ENCODE data around the gene DSE.
A peak's percentile ranks its signal among the peaks of the same experiment; 100 is the strongest.

DSE gene

DNA sequence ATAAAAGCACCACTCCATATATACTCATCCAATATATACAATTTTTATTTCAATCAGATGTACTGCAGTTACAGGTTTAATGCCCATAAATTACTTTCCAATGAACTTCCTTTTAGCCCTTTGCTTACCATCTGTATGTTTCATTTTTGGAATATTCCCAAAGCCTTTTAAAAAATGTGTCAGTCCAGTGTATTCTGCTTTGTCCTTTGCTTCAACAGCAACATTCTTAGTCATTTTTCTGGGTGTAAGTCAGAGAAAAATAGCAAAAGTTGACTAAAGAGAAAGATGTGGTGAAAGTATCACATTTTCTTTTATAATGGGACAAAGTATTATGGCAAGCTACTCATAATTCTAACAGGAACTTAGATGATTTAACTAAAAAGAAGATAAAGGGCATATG is 15.2 kb downstream of the DSE start:
- no peak for DNase-seq
- intact Hi-C loops (cut with DNase I) = no loop called here

DNA sequence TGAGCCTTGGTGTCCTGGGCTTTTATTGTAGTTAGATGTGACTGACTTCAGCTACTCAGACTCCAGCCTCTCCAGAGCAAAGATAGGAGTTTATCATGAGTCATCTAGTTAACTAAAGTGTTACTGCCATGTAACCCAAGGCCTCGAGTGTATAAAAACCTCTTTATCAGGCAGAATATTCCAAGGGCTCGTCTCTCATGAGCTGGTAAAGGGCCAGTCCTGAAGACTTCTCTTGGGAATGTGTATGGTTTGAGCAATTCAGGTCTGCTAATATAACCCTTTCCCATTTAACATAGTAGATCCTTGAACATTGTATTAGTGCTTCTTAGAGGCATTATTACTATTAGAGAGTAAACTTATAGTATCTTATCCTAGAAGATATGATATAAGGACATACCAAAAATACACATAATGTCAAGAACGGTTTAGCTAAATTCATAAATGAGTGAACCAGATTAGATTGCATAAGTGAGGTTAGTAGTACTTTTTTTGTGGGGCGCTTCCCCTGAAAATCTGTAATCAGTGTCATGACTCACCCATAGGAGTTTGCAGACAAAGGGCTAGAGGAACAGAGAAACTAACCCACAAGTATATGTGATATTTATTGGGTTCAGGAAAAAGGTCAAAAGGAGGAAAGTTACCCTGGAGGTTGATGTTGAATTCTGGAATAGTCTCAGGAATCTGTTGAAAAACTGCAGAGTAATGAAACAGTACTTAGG is 16.0 kb downstream of the DSE start:
- intact Hi-C loops (cut with DNase I) = no loop called here
- no peak for DNase-seq

GRCh38 chr6:116387374-116387773 is 16.6 kb downstream of the DSE start:
- DNase-seq = peak in 1 of 10 donors; percentile 75
- intact Hi-C loops (cut with DNase I) = no loop called here

DNA sequence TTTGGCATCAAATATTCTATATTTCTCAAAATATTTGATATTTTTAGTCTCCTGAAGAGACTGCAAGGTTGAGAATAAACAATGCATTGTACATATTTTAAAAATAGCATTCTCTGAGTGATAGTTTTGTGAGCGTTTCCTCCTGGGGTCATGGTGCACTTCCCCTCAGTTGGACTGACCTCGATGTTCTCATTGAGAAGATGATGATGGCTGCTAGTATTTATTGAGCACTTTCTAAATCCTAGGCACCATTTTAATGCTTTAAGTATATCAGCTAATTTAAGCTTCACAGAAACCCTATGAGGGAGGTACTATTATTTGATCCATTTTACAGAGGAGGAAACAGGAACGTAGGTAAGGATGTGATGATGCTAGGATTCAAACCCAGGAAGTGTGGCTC is 18.2 kb downstream of the DSE start:
- no peak for DNase-seq
- intact Hi-C loops (cut with DNase I) = no loop called here

DNA sequence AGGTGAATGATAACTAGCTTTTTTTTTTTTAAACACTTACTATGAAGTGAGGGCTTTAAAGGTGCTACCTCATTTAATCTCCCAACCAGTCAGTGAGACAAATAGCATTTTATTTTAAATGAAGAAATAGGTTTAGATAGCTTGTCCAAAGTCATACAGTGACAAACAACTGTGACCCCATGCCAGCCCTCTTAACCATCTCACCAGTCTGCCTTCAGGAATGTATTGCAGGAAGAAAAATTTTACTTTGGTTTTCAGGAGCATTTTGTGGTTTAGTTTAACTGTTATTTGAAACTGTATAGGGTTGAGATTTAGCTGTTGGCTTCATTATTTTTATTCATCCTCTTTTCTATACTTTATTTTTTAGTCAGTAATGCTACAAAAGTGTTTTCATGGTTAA is 18.6 kb downstream of the DSE start:
- DNase-seq = no peak
- intact Hi-C loops (cut with DNase I) = no loop called here

DNA sequence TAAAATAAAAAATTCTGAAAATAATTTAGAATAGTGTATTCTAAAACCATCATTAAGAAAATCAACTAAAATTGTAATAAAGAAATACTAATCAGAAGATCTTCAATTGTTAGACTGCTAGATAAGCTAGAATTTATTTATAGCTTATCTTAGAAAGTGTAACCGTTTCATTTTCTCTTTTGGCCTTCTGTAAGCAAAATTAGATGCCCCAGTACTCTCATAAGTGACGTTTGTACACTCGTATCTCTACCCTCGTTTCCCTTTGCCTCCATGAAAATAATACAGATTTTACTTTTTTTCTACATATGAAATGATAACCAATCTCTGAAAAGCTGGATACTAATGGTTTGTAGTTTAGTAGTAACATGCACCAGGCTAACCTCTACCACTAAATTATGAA is 19.8 kb downstream of the DSE start:
- DNase-seq = no peak
- intact Hi-C loops (cut with DNase I) = no loop called here

- DNase-seq = no peak
- intact Hi-C loops (cut with DNase I) = no loop called here
These were observed 21.6 kb downstream of the DSE start for GRCh38 chr6:116392132-116393013.

GRCh38 chr6:116393430-116393829 is 22.7 kb downstream of the DSE start:
- intact Hi-C loops (cut with DNase I) = no loop called here
- DNase-seq = no peak

DNA sequence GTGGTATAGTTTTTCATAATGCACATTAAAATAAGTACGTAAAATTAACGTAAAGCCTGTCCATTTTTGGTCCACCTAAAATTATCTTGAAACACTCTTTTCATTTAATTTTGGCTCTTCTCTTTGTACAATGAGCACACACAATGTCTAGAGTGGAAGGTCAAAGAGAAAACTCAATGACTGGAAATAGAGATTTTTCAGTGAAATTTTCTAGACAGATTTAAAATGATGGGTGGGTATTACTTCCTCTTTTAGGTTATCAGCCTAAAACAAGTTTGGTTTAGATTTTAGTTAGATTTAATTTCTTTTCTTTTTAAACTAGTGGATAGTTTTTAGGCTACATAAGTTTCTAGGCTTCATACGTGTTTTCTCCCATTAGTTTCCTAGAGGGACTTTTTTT is 24.9 kb downstream of the DSE start:
- intact Hi-C loops (cut with DNase I) = no loop called here
- DNase-seq = no peak

GRCh38 chr6:116396441-116396840 is 25.7 kb downstream of the DSE start:
- no peak for DNase-seq
- intact Hi-C loops (cut with DNase I) = no loop called here

DNA sequence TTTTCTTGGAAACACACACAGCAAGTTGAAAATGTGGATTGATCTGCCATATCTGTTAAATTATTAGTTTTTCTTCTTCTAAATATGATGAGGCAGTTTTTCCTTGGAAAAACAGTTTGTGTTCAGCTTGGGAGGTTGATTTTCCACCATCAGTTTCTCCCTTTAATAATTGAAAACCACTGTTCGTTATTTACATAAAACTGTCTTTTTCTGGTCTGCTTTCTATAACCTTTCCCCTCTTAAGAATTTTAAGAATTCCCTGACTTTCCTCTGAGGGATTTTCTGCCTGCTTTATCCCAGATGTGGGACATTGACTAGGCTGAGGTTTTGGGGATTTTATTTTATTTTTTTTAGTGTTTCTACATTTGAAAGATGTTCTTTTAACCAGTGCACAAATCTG is 27.2 kb downstream of the DSE start:
- no peak for DNase-seq
- intact Hi-C loops (cut with DNase I) = no loop called here

DNA sequence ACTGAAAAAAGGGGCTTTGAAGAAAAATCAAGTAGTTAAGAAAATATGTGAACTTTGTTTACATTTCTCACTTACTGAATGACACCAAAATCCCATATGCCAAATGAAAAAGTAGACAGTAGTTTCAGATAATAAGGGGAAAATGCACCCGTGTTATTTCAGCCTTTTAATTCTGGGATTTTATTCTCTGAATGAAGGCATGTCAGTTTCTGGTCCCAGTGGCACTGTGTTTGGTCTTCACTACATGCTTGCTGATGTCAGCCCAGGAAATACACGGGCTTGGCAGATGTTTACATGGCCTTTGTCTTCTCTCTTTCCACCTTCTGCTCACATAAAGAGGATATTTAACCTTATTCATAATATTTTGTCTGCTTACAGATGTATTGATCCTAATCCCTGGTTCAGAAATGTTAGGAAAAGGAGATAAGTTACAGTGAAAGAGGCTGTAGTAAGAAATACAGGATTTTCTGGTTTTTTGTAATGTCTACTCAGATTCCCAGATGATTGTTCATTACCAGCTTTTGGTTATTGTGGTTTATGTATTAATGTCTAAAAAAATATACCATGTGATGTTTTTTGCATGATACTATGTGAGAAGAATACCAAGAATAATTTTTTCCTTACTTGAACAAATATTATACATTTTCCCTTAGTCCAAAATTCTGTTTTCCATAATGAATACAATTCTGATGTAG is 27.7 kb downstream of the DSE start:
- no peak for DNase-seq
- intact Hi-C loops (cut with DNase I) = no loop called here

GRCh38 chr6:116399287-116399686 is 28.5 kb downstream of the DSE start:
- intact Hi-C loops (cut with DNase I) = no loop called here
- DNase-seq = no peak

- intact Hi-C loops (cut with DNase I) = no loop called here
These were observed 29.6 kb downstream of the DSE start for GRCh38 chr6:116400328-116400727.

GRCh38 chr6:116402108-116402937 is 31.6 kb downstream of the DSE start:
- intact Hi-C loops (cut with DNase I) = no loop called here
- no peak for DNase-seq

More at GRCh38 chr6:116400328-116400727, 29.6 kb downstream of the DSE start:
- DNase-seq = no peak

- intact Hi-C loops (cut with DNase I) = no loop called here
- no peak for DNase-seq
These were observed 32.5 kb downstream of the DSE start for GRCh38 chr6:116403205-116403604.

- intact Hi-C loops (cut with DNase I) = no loop called here
- DNase-seq = no peak
These were observed 33.9 kb downstream of the DSE start for GRCh38 chr6:116404696-116405095.

DNA sequence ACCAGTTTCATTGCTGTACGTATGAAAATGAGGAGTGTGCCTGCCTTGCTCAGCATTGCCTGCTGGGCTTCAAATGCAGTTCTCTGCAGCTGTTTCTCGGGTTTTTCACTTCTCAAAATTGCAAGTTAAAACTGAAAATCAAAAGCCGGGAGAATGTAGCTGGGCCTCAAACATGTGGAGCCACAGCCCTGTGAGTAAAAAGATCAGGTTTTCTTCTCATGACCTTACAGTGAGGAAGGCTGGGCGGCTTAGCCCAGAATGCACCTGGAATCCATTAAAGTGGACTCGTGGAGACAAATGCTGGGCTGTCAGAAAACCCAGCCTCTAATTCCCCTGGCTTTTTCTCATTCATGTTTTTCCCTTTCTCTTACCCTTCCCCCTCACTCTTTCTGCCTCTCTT is 34.4 kb downstream of the DSE start:
- no peak for DNase-seq

DNA sequence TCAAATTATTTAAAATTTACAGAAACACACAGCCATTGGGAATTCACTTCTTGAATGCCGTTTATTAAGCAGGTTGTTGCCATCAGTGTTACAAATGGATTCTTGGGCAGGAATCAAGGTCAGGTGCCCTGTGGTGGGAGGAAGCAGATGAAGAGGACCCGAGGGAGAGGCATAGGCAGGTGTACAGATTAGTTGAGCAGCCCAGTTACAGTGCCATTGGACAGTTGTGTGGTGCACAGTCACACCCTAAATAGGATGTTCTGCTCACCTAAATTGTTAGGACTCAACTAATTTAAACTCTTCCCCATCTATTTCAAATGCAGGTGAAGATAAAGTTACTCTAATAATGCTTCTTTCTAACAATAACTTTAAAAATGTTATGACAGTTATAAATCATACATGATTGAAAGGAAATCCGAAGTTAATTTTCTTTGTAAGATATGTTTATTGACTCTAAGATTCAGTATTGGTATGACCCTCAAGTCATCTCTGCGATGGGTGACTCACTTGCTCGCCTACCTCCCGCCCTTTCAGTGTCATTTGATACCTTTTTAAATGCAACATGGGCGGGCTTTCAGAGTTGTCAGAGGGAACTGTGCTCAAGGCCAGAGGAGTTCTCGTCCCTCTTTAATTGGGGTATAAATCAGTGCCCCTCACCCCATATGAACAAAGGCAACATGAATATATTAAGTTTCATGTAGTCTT is 35.1 kb downstream of the DSE start:
- no peak for DNase-seq
- intact Hi-C loops (cut with DNase I) = no loop called here

More for the DNA sequence above, 34.4 kb downstream of the DSE start:
- intact Hi-C loops (cut with DNase I) = no loop called here

Measured in posterior cingulate gyrus (tissue), 11 donors.